Hepatocyte (in vitro differentiated cells): Measurements from ENCODE around the gene PYGM.

Source experiments
- EZH2 ChIP-seq: fragments of 200-600 bp; sonication (generic); IDR thresholded peaks from 2 replicates; pipeline ENCODE4 v1.6.1; 2016; ENCODE audit warnings: antibody characterized with exemption, mild to moderate bottlenecking, borderline replicate concordance
- EZH2phosphoT487 ChIP-seq: fragments of 200-600 bp; sonication (generic); IDR thresholded peaks from one replicate; pipeline ENCODE4 v1.6.1; 2018; ENCODE audit warnings: antibody characterized with exemption, mild to moderate bottlenecking, low read depth, moderate library complexity; ENCODE audit not compliant: unreplicated experiment, severe bottlenecking

DNA sequence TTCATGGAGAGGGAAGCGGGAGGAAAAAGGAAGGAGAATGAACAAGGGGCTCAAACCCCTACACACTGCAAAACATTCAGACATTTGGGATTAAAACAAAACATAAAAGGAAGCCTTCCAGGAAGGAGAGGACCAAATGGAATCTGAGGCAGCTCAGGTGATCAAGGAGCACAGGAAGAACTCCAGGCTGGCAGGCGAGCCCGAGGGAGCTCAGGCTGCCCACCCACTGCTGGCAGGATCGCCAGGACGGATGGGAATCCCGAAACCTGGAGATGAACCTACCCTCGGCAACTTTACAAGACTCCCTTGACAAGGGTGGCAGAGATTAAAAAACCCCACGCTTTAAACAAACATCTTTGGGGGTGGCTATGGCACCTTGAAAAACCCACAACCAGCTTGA, 5.0 kb upstream of the PYGM start:
- TF ChIP-seq EZH2, result no peak
- no peak for TF ChIP-seq EZH2phosphoT487
